ENCODE data around the gene DENND2A.

The DENND2A gene

DNA sequence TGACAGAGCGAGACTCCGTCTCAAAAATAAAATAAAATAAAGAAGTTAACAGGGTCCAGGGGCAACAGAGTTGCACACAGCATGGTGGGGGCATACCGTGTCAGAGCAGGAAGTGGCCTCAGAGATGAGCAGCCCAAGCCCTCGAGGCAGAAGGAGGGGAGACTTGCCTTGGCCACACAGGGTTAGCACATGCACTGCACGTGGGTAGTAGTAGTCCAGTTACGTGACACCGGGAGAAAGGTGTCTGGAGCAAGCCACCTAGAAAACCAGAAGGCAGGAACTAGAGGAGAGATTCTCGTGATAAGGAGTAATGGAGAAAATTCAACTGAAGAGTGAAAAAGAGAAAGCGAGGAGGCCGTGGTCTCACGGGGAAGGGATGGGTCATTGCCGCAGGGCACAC lies 9.8 kb upstream of the DENND2A start:
- no peaks in the 10 kb centered on the region for H3K9me3 ChIP-seq (ENCODE audit: low read length)
- TF ChIP-seq CTCF (IDR thresholded peaks at IDR 0.05; ENCODE audit: low read length) (no peak), EZH2 (IDR thresholded peaks at IDR 0.05; ENCODE audit: borderline replicate concordance, low read length) (no peak)
- no peak overlapping the region for H3K4me2 ChIP-seq (ENCODE audit: low read length)
- H3K9me2 ChIP-seq (ENCODE audit: low read depth, low read length), result no peaks in the 10 kb centered on the region
- no peaks in the 10 kb centered on the region for H3K4me1 ChIP-seq (ENCODE audit: insufficient read depth, low read length, severe bottlenecking)
- H3K9ac ChIP-seq (ENCODE audit: low read length), result no peak overlapping the region
- no peaks in the 10 kb centered on the region for H4K20me1 ChIP-seq (ENCODE audit: insufficient read depth, low read length)
- H3K36me3 ChIP-seq (ENCODE audit: insufficient read depth, low read length), result no peaks in the 10 kb centered on the region
- no peak overlapping the region for H3K4me3 ChIP-seq (ENCODE audit: low read depth, low read length, poor library complexity, severe bottlenecking)
- H3K79me2 ChIP-seq (ENCODE audit: insufficient read depth, low read length), result no peaks in the 10 kb centered on the region
- H3K27ac ChIP-seq (ENCODE audit: low read depth, low read length, poor library complexity, severe bottlenecking), result no peak overlapping the region
- no peaks in the 10 kb centered on the region for H3F3A ChIP-seq (ENCODE audit: insufficient read depth, low read length)
- peaks cover 5% of the 10 kb centered on the region; the same call in 1 of the 2 replicates for H3K27me3 ChIP-seq (ENCODE audit: insufficient read depth, low read length)
- H2AFZ ChIP-seq (ENCODE audit: low read length), result no peak overlapping the region

GRCh38 chr7:140649556-140650205 lies 9.1 kb upstream of the DENND2A start:
- H3K27ac ChIP-seq (ENCODE audit: low read depth, low read length, poor library complexity, severe bottlenecking), result no peak overlapping the region
- TF ChIP-seq CTCF (IDR thresholded peaks at IDR 0.05; ENCODE audit: low read length) (no peak), EZH2 (IDR thresholded peaks at IDR 0.05; ENCODE audit: borderline replicate concordance, low read length) (no peak)

DNA sequence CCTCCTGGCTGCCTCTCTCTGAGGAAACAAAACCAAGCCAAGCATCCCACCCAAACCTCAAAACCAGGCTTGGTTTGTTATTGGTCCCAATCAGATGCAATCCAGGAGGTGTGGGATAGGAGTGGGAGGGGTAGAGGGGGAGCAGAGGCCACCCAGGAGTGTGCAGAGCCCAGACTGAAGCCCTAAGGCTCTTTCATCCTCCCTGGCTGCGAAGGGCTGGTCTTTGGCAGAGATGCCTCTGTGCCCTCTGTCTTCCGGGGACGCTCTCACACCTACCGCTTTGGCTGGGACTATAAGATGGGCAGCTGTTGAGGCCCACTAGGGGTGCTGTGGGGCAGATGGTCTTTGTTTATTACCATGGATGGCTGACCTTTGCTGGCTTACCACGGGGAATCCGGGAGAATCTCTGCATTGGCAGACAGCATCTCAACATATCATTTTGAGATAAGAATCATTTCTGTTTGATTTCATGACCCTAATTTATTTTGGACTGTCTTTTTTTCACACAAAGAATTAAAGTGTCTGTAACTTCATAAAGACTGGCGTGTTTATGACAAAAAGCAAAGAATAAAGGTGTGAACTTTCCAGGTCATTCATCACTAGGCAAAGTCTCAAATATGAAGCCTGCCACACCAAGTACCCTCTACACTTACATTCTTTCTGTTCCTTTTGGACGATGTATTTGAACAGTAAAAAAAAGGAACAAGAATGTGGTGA lies 6.5 kb upstream of the DENND2A start:
- Histone ChIP-seq H3K79me2 (ENCODE audit: insufficient read depth, low read length) (no peaks in the 10 kb centered on the region), H3K9me3 (ENCODE audit: low read length) (no peaks in the 10 kb centered on the region), H3K36me3 (ENCODE audit: insufficient read depth, low read length) (no peaks in the 10 kb centered on the region), H3K9me2 (ENCODE audit: low read depth, low read length) (no peaks in the 10 kb centered on the region), H3K27me3 (ENCODE audit: insufficient read depth, low read length) (peaks cover 10% of the 10 kb centered on the region; the same call in 1 of the 2 replicates), H3K4me2 (ENCODE audit: low read length) (no peak overlapping the region), H3K4me3 (ENCODE audit: low read depth, low read length, poor library complexity, severe bottlenecking) (no peak overlapping the region), H3K4me1 (ENCODE audit: insufficient read depth, low read length, severe bottlenecking) (no peaks in the 10 kb centered on the region), H2AFZ (ENCODE audit: low read length) (no peak overlapping the region), H3F3A (ENCODE audit: insufficient read depth, low read length) (no peaks in the 10 kb centered on the region), H3K27ac (ENCODE audit: low read depth, low read length, poor library complexity, severe bottlenecking) (no peak overlapping the region), H3K9ac (ENCODE audit: low read length) (no peak overlapping the region), H4K20me1 (ENCODE audit: insufficient read depth, low read length) (no peaks in the 10 kb centered on the region)
- TF ChIP-seq EZH2 (IDR thresholded peaks at IDR 0.05; ENCODE audit: borderline replicate concordance, low read length) (no peak), CTCF (IDR thresholded peaks at IDR 0.05; ENCODE audit: low read length) (peak; percentile 83)

More at GRCh38 chr7:140649556-140650205, 9.1 kb upstream of the DENND2A start:
- Histone ChIP-seq H3F3A (ENCODE audit: insufficient read depth, low read length) (no peaks in the 10 kb centered on the region), H2AFZ (ENCODE audit: low read length) (no peak overlapping the region), H4K20me1 (ENCODE audit: insufficient read depth, low read length) (no peaks in the 10 kb centered on the region), H3K9me3 (ENCODE audit: low read length) (no peaks in the 10 kb centered on the region), H3K4me1 (ENCODE audit: insufficient read depth, low read length, severe bottlenecking) (no peaks in the 10 kb centered on the region), H3K9ac (ENCODE audit: low read length) (no peak overlapping the region), H3K9me2 (ENCODE audit: low read depth, low read length) (no peaks in the 10 kb centered on the region), H3K4me2 (ENCODE audit: low read length) (no peak overlapping the region), H3K4me3 (ENCODE audit: low read depth, low read length, poor library complexity, severe bottlenecking) (no peak overlapping the region), H3K79me2 (ENCODE audit: insufficient read depth, low read length) (no peaks in the 10 kb centered on the region), H3K36me3 (ENCODE audit: insufficient read depth, low read length) (no peaks in the 10 kb centered on the region), H3K27me3 (ENCODE audit: insufficient read depth, low read length) (peaks cover 10% of the 10 kb centered on the region; the same call in 1 of the 2 replicates)

All from OCI-LY1 (cell line).